Prostate gland (tissue), 2 donors: ENCODE data around the gene RPN2.

Experiments
- CTCF ChIP-seq, 4 experiments: fragments of 200-600 bp in 2 of 4; fragments of 450-650 bp in 2 of 4; sonication (generic) in 2 of 4; IDR thresholded peaks; 1 replicate in 3 of 4; 2 replicates in 1 of 4; pipeline ENCODE4 v1.5.1; 2016 to 2019; ENCODE audit warnings: antibody characterized with exemption in 4 of 4, mild to moderate bottlenecking in 2 of 4, moderate library complexity in 2 of 4
- POLR2A ChIP-seq: fragments of 450-650 bp; IDR thresholded peaks from one replicate; pipeline ENCODE4 v1.6.1; 2016; ENCODE audit warnings: antibody characterized with exemption, mild to moderate bottlenecking
- POLR2AphosphoS5 ChIP-seq: sonication (generic); formaldehyde crosslinking; IDR thresholded peaks from one replicate; pipeline ENCODE4 v1.6.1; 2017; ENCODE audit warnings: antibody characterized with exemption

GRCh38 chr20:37144856-37145404 lies 34.2 kb upstream of the RPN2 start:
- TF ChIP-seq CTCF (IDR thresholded peaks at IDR 0.05) (no peak), POLR2AphosphoS5 (no peak), POLR2A (no peak)
